ENCODE measurements around the gene TMCC1. TPM values are rescaled to one million over a fixed set of nuclear protein-coding genes. Genes with fewer than 3 reads are reported as not detected.
"Not testable (repeated sequence)": the region's sequence is repeated elsewhere in the genome, so short reads cannot be mapped to it uniquely, and the experiment has no call there.

TMCC1 gene
- total RNA-seq, 1 donor from 2014 or later: 19.2 TPM

DNA sequence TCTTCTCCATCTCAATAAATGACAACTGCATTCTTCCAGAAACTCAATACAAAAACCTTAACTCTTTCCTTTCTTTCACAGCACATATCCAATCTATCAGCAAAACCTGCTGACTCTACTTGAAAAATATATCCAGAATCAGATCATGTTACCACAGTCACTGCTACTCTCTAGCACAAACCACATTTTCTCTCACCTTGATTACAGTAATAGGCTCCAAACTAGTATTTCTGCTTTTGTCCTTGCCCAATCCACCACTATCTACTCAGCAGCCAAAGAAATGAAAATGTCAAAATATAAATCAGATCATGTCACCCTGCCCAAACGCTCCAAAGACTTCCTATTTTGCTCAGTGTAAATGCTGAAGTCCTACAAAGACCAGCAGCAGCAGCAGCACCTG lies 15.2 kb downstream of the TMCC1 start:
- H3K4me1 Mint-ChIP-seq: peaks cover 3% of the 10 kb centered on the region
- H3K36me3 Mint-ChIP-seq (ENCODE audit: low read depth): peaks cover 28% of the 10 kb centered on the region
- no peak overlapping the region for H3K4me3 Mint-ChIP-seq
- intact Hi-C loops (cut with micrococcal nuclease): no loop called here
- no peak overlapping the region for H3K27ac Mint-ChIP-seq
- H3K27me3 Mint-ChIP-seq: no peaks in the 10 kb centered on the region
- no peak for DNase-seq
- H3K9me3 Mint-ChIP-seq: no peaks in the 10 kb centered on the region

DNA sequence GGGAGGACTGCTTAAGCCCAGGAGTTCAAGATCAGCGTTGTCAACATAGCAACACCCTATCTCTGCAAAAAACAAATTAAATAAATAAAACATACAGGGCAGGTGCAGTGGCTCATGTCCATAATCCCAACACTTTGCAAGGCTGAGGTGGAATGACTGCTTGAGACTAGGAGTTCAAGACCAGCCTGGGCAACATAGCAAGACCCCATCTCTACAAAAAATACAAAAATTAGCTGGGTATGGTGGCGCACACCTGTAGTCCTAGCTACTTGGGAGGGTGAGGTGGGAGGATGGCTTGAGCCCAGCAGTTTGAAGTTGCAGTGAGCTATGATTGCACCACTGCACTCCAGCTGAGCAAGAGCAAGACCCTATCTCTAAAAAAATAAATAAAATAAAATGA lies 19.0 kb downstream of the TMCC1 start:
- intact Hi-C loops (cut with micrococcal nuclease); H3K4me3 Mint-ChIP-seq; DNase-seq; H3K9me3 Mint-ChIP-seq; H3K27ac Mint-ChIP-seq; H3K4me1 Mint-ChIP-seq; H3K27me3 Mint-ChIP-seq: not testable (repeated sequence)
- H3K36me3 Mint-ChIP-seq (ENCODE audit: low read depth): peaks cover 34% of the 10 kb centered on the region

DNA sequence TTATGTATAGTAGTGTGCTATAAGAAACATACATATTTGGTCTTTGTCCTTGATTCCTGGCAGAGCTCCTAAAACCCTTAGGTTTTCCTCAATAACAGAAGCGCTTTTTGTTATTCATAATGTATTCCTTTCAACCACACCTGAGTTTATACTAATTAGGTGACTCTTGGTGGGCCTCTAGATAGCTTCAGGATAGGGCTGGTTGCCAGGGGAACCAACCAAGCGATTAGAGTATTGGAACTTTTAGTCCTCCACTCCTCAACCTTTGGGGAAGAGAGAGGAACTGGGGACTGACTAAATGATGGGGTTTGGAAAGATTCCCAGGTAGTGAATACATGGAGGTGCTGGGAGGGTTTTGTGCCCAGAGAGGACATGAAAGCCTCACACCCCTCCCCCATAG lies 24.6 kb downstream of the TMCC1 start:
- Mint-ChIP-seq H3K9me3 (no peaks in the 10 kb centered on the region), H3K36me3 (ENCODE audit: low read depth) (peaks cover 20% of the 10 kb centered on the region), H3K4me3 (no peak overlapping the region), H3K27me3 (no peaks in the 10 kb centered on the region), H3K4me1 (peaks cover 4% of the 10 kb centered on the region), H3K27ac (no peak overlapping the region)
- intact Hi-C loops (cut with micrococcal nuclease): no loop called here
- no peak for DNase-seq

- no peaks in the 10 kb centered on the region for H3K9me3 Mint-ChIP-seq
- H3K27me3 Mint-ChIP-seq: no peaks in the 10 kb centered on the region
- peaks cover 7% of the 10 kb centered on the region for H3K4me1 Mint-ChIP-seq
- peaks cover 22% of the 10 kb centered on the region for H3K36me3 Mint-ChIP-seq (ENCODE audit: low read depth)
- intact Hi-C loops (cut with micrococcal nuclease): no loop called here
- no peak overlapping the region for H3K4me3 Mint-ChIP-seq
- no peak for DNase-seq
- no peak overlapping the region for H3K27ac Mint-ChIP-seq
Measured at GRCh38 chr3:129867506-129868124, 25.9 kb downstream of the TMCC1 start.

DNA sequence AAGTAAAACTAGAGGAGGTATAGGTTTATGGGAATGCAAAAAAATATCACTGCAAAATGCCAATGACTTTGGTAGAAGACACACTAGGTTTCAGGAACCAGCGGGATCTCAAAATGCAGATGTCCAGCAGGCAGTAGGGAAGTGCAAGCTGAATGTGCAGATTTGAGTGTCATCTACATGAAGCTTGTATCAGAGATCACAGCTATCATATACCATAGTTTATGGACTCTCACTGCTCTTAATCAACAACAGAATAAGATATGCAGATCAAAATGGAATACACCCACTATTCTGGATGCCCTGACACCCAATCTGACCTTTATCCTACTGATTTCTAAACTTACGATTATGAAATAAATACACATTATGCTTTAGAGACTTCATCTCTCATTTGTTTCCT lies 27.7 kb downstream of the TMCC1 start:
- intact Hi-C loops (cut with micrococcal nuclease): no loop called here
- Mint-ChIP-seq H3K9me3 (no peaks in the 10 kb centered on the region), H3K4me1 (peaks cover 7% of the 10 kb centered on the region), H3K27me3 (no peaks in the 10 kb centered on the region), H3K27ac (no peak overlapping the region), H3K4me3 (no peak overlapping the region), H3K36me3 (ENCODE audit: low read depth) (peaks cover 15% of the 10 kb centered on the region)
- DNase-seq: no peak

GRCh38 chr3:129864519-129864918 lies 29.0 kb downstream of the TMCC1 start:
- no peaks in the 10 kb centered on the region for H3K27me3 Mint-ChIP-seq
- H3K9me3 Mint-ChIP-seq: no peaks in the 10 kb centered on the region
- peaks cover 7% of the 10 kb centered on the region for H3K4me1 Mint-ChIP-seq
- H3K36me3 Mint-ChIP-seq (ENCODE audit: low read depth): peaks cover 14% of the 10 kb centered on the region
- DNase-seq: no peak
- no peak overlapping the region for H3K27ac Mint-ChIP-seq
- no peak overlapping the region for H3K4me3 Mint-ChIP-seq
- intact Hi-C loops (cut with micrococcal nuclease): no loop called here

- Mint-ChIP-seq H3K27ac (no peak overlapping the region), H3K4me3 (no peak overlapping the region), H3K27me3 (no peaks in the 10 kb centered on the region), H3K9me3 (peaks cover 8% of the 10 kb centered on the region), H3K36me3 (ENCODE audit: low read depth) (peaks cover 27% of the 10 kb centered on the region), H3K4me1 (peaks cover 11% of the 10 kb centered on the region)
- no peak for DNase-seq
- intact Hi-C loops (cut with micrococcal nuclease): no loop called here
Measured at GRCh38 chr3:129859272-129859671, 34.2 kb downstream of the TMCC1 start.

GRCh38 chr3:129857899-129858298 lies 35.6 kb downstream of the TMCC1 start:
- H3K4me3 Mint-ChIP-seq: no peak overlapping the region
- no peak for DNase-seq
- H3K27me3 Mint-ChIP-seq: no peaks in the 10 kb centered on the region
- H3K36me3 Mint-ChIP-seq (ENCODE audit: low read depth): peaks cover 28% of the 10 kb centered on the region
- peaks cover 8% of the 10 kb centered on the region for H3K9me3 Mint-ChIP-seq
- H3K4me1 Mint-ChIP-seq: peaks cover 11% of the 10 kb centered on the region
- intact Hi-C loops (cut with micrococcal nuclease): no loop called here
- no peak overlapping the region for H3K27ac Mint-ChIP-seq

- H3K36me3 Mint-ChIP-seq (ENCODE audit: low read depth): peaks cover 27% of the 10 kb centered on the region
- H3K9me3 Mint-ChIP-seq; H3K27ac Mint-ChIP-seq; intact Hi-C loops (cut with micrococcal nuclease); H3K4me3 Mint-ChIP-seq; H3K27me3 Mint-ChIP-seq; H3K4me1 Mint-ChIP-seq; DNase-seq: not testable (repeated sequence)
Measured at GRCh38 chr3:129856790-129857189, 36.7 kb downstream of the TMCC1 start.

DNA sequence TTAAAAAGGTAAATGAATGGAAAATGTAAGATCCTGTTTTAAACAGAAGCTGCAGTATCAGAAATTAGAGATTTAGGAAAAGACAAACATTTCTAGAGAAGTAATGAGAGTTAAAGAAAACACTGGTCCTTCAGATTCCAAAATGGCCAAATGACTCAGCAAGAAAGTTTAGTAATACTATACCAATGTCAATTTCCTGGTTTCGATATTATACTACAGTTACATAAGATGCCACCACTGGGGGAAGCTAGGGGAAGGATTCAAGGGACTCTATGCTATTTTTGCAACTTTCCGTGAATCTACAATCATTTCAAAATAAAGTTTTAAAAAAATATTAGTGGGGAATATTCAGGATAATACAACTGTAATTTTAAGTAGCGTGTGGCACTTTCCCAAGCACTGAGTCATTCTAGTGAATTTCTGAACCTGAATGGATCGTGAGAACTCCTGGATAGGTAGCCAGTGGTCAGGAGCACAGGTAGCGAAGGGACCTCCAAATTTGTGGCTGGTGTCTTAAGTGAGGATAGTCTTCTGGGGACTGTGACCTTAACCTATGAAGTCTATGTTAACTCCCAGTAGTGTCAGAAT lies 37.6 kb downstream of the TMCC1 start:
- no peak for DNase-seq
- intact Hi-C loops (cut with micrococcal nuclease): no loop called here
- H3K36me3 Mint-ChIP-seq (ENCODE audit: low read depth): peaks cover 33% of the 10 kb centered on the region

DNA sequence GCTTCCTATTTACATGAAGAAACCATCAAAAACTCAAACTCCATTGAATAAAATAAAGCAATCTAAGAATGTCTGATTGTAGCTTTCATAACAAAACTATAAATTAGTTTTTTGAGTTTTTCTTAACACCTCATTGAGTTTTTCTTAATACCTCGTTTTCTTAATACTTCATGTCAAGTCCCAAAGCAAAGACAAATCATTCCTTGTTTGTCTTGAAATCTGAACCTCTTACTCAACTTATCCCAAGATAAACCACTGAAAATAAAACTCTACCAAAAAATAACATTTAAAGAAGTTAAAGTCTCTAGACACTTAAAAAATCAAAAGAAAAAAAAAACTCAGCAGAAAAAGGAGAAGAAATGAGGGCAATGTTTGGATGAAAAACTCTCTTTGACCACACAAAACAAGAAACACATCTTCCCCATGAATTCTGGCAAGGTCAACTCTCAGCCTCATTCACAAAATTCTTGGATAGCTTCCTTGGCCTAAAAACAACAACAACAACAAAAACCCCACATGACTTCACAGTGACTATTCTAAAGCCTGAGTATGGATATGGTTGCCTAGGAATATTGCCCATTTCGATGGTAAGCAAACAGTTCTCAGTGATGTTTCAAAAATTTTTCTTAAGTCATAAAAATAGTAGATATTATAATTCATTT lies 38.2 kb downstream of the TMCC1 start:
- Mint-ChIP-seq H3K4me1 (peaks cover 6% of the 10 kb centered on the region), H3K4me3 (no peak overlapping the region), H3K27me3 (no peaks in the 10 kb centered on the region), H3K27ac (no peak overlapping the region), H3K9me3 (peaks cover 8% of the 10 kb centered on the region), H3K36me3 (ENCODE audit: low read depth) (peaks cover 34% of the 10 kb centered on the region)
- intact Hi-C loops (cut with micrococcal nuclease): no loop called here
- DNase-seq: no peak

More for the DNA sequence above, 37.6 kb downstream of the TMCC1 start:
- Mint-ChIP-seq H3K27me3 (no peaks in the 10 kb centered on the region), H3K9me3 (peaks cover 8% of the 10 kb centered on the region), H3K4me1 (peaks cover 6% of the 10 kb centered on the region), H3K4me3 (no peak overlapping the region), H3K27ac (no peak overlapping the region)

GRCh38 chr3:129854460-129854859 lies 39.1 kb downstream of the TMCC1 start:
- intact Hi-C loops (cut with micrococcal nuclease): no loop called here
- DNase-seq: no peak
- Mint-ChIP-seq H3K4me3 (no peak overlapping the region), H3K4me1 (peaks cover 6% of the 10 kb centered on the region), H3K9me3 (peaks cover 8% of the 10 kb centered on the region), H3K27ac (no peak overlapping the region), H3K36me3 (ENCODE audit: low read depth) (peaks cover 34% of the 10 kb centered on the region), H3K27me3 (no peaks in the 10 kb centered on the region)

DNA sequence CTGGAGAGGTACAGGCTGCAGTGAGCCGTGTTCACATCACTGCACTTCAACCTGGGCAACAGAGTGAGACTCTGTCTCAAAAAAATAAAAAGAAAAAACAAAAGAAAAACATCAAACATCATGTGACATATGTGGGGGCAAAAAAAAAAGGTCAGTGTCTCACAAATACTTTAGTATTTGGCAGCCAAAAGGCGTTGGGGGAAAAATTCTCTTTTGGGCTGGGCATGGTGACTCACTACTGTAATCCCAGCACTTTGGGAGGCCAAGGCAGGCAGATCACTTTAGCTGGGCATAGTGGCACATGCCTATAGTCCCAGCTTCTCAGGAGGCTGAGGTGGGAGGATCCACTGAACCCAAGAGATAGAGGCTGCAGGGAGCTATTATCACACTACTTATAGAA lies 47.6 kb downstream of the TMCC1 start:
- Mint-ChIP-seq H3K36me3 (ENCODE audit: low read depth) (peaks cover 21% of the 10 kb centered on the region), H3K9me3 (no peaks in the 10 kb centered on the region), H3K4me3 (no peak overlapping the region), H3K4me1 (peaks cover 2% of the 10 kb centered on the region), H3K27ac (no peak overlapping the region), H3K27me3 (no peaks in the 10 kb centered on the region)
- intact Hi-C loops (cut with micrococcal nuclease): no loop called here
- no peak for DNase-seq

DNA sequence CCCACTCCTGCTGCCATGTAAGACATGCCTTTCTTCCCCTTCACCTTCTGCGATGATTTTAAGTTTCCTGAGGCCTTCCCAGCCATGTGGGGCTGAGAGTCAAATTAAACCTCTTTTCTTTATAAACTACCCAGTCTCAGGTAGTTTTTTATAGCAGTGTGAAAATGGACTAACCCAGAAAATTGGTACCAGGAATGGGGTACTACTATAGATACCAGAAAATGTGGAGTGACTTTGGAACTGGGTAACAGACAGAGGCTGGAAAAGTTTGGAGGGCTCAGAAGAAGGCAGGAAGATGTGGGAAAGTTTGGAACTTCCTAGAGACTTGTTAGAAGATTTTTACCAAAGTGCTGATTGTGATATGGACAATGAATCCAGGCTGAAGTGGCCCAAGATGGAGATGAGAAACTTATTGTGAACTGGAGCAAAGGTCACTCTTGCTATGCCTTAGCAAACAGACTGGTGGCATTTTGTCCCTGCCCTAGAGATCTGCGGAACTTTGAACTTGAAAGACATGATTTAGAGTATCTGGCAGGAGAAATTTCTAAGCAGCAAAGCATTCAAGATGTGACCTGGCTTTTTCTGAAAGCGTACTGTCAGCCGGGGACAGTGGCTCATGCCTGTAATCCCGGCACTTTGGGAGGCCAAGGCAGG lies 52.7 kb downstream of the TMCC1 start:
- DNase-seq: no peak
- H3K27me3 Mint-ChIP-seq: no peaks in the 10 kb centered on the region

More for the DNA sequence above, 52.7 kb downstream of the TMCC1 start:
- Mint-ChIP-seq H3K4me3 (no peak overlapping the region), H3K36me3 (ENCODE audit: low read depth) (peaks cover 11% of the 10 kb centered on the region), H3K27ac (no peak overlapping the region), H3K4me1 (peaks cover under 1% of the 10 kb centered on the region), H3K9me3 (no peaks in the 10 kb centered on the region)
- intact Hi-C loops (cut with micrococcal nuclease): no loop called here
